CD14-positive monocyte (primary cell): ENCODE results near the gene CPSF6. TPM values are rescaled to one million over a fixed set of nuclear protein-coding genes. Genes with fewer than 3 reads are reported as not detected.

Source experiments
- DNase-seq, 3 donors: peaks; one replicate each; pipeline ENCODE4 v3.0.0-alpha.2; 2011 to 2022
- H2AFZ ChIP-seq: 2 replicates; pipeline ENCODE4 v1.6.0; 2012; ENCODE audit warnings: mild to moderate bottlenecking, low read depth, low read length, inconsistent platforms; ENCODE audit not compliant: insufficient read depth, poor library complexity, severe bottlenecking
- H3K27ac ChIP-seq, 2 donors: 1 replicate in 1 of 2; 2 replicates in 1 of 2; pipeline ENCODE4 v1.5.1; 2012 to 2013; ENCODE audit warnings: low read length in 2 of 2, control low read depth in 1 of 2, inconsistent platforms in 1 of 2, low read depth in 1 of 2, mild to moderate bottlenecking in 1 of 2
- H3K27me3 ChIP-seq, 2 donors: one replicate each; pipeline versions ENCODE4 v1.6.0 to v1.6.1; 2011 to 2013; ENCODE audit warnings: low read length in 2 of 2; ENCODE audit not compliant: control insufficient read depth in 2 of 2, insufficient read depth in 2 of 2
- H3K36me3 ChIP-seq, 2 donors: replicated peaks in 1 of 2; 1 replicate in 1 of 2; 2 replicates in 1 of 2; pipeline versions ENCODE4 v1.5.1 to v1.6.1; 2012 to 2013; ENCODE audit warnings: low read length in 2 of 2, control low read depth in 1 of 2, inconsistent platforms in 1 of 2, mild to moderate bottlenecking in 1 of 2; ENCODE audit not compliant: insufficient read depth in 2 of 2, control insufficient read depth in 1 of 2
- H3K4me1 ChIP-seq, 2 donors: 1 replicate in 1 of 2; 2 replicates in 1 of 2; pipeline versions ENCODE4 v1.5.1 to v1.6.1; 2012 to 2013; ENCODE audit warnings: low read length in 2 of 2, control low read depth in 1 of 2, inconsistent platforms in 1 of 2, mild to moderate bottlenecking in 1 of 2, moderate library complexity in 1 of 2; ENCODE audit not compliant: insufficient read depth in 2 of 2, control insufficient read depth in 1 of 2
- H3K4me2 ChIP-seq: replicated peaks from 2 replicates; pipeline ENCODE3; 2012; ENCODE audit warnings: low read length, moderate library complexity, mild to moderate bottlenecking; ENCODE audit not compliant: poor library complexity, severe bottlenecking; ENCODE audit errors: extremely low read depth
- H3K4me3 ChIP-seq, 3 experiments: fragments of 200-600 bp in 1 of 3; sonication (generic) in 1 of 3; replicated peaks in 1 of 3; 1 replicate in 2 of 3; 2 replicates in 1 of 3; pipeline ENCODE4 v1.5.1; 2011 to 2013; ENCODE audit warnings: low read length in 3 of 3, mild to moderate bottlenecking in 3 of 3, control low read depth in 2 of 3, low read depth in 2 of 3, inconsistent platforms in 1 of 3, moderate library complexity in 1 of 3
- H3K79me2 ChIP-seq: 2 replicates; pipeline ENCODE4 v1.6.0; 2012; ENCODE audit warnings: mild to moderate bottlenecking, control low read depth, inconsistent platforms, low read length, moderate library complexity; ENCODE audit not compliant: insufficient read depth
- H3K9ac ChIP-seq: 2 replicates; pipeline ENCODE4 v1.6.0; 2017; ENCODE audit warnings: low read length, mild to moderate bottlenecking; ENCODE audit not compliant: insufficient read depth, poor library complexity, severe bottlenecking
- H3K9me3 ChIP-seq, 2 donors: replicated peaks in 1 of 2; 1 replicate in 1 of 2; 2 replicates in 1 of 2; pipeline versions ENCODE4 v1.5.1 to v1.6.1; 2012 to 2013; ENCODE audit warnings: low read length in 2 of 2, control low read depth in 1 of 2; ENCODE audit not compliant: control insufficient read depth in 1 of 2, insufficient read depth in 1 of 2
- H4K20me1 ChIP-seq: 2 replicates; pipeline ENCODE4 v1.6.0; 2012; ENCODE audit warnings: mild to moderate bottlenecking, low read length, control low read depth, moderate library complexity; ENCODE audit not compliant: insufficient read depth
- H3K27ac Mint-ChIP-seq, 7 donors: one replicate each; pipeline ENCODE4 v1.8.0; 2020; ENCODE audit warnings: mild to moderate bottlenecking in 7 of 7, mixed read lengths in 7 of 7, moderate library complexity in 6 of 7, inconsistent platforms in 2 of 7
- H3K27me3 Mint-ChIP-seq, 3 donors: one replicate each; pipeline ENCODE4 v1.8.0; 2021 to 2022; ENCODE audit warnings: low read depth in 3 of 3, mild to moderate bottlenecking in 3 of 3, mixed read lengths in 3 of 3, moderate library complexity in 3 of 3, inconsistent platforms in 1 of 3
- H3K36me3 Mint-ChIP-seq, 2 donors: one replicate each; pipeline ENCODE4 v1.8.0; 2020; ENCODE audit warnings: mixed read lengths in 2 of 2, inconsistent platforms in 1 of 2, mild to moderate bottlenecking in 1 of 2
- H3K4me1 Mint-ChIP-seq: one replicate; pipeline ENCODE4 v1.8.0; 2020; ENCODE audit warnings: mild to moderate bottlenecking, mixed read lengths
- H3K4me3 Mint-ChIP-seq, 2 donors: one replicate each; pipeline ENCODE4 v1.8.0; 2020; ENCODE audit warnings: mild to moderate bottlenecking in 2 of 2, mixed read lengths in 2 of 2, moderate library complexity in 1 of 2
- H3K9me3 Mint-ChIP-seq, 7 donors: one replicate each; pipeline ENCODE4 v1.8.0; 2020 to 2022; ENCODE audit warnings: mixed read lengths in 7 of 7, mild to moderate bottlenecking in 6 of 7, moderate library complexity in 6 of 7, inconsistent platforms in 2 of 7
- CTCF ChIP-seq: fragments of 200-600 bp; IDR thresholded peaks from one replicate; pipeline ENCODE4 v1.8.0; 2022; ENCODE audit warnings: antibody characterized with exemption, mild to moderate bottlenecking
- WGBS: methylation state at CpG from one replicate; pipeline ENCODE4 v1.1.5; 2013; ENCODE audit warnings: missing lambda C conversion rate; ENCODE audit not compliant: insufficient coverage; 5-methylcytosine and 5-hydroxymethylcytosine counted together
- intact Hi-C, 2 donors: fragments of 100-400 bp; cut with micrococcal nuclease; formaldehyde crosslinking; loops; one replicate each; pipeline versions ENCODE4 v1.15.0 to v1.15.1; 2023
- polyA plus RNA-seq, 3 donors: library from polyadenylated mRNA; depleted of rRNA in 1 of 3; unstranded in 2 of 3; stranded (reverse) in 1 of 3; fragments of 300-500 nt in 2 of 3; fragments of >200 nt in 1 of 3; fragmentation: Illumina TruSeq in 2 of 3; gene quantifications; 1 replicate in 2 of 3; 2 replicates in 1 of 3; pipeline ENCODE4 v1.2.3, GENCODE V29; 2012 to 2021

The CPSF6 gene
- polyA plus RNA-seq, 3 donors, result 18.3 to 38.0 (median 35.4) TPM

GRCh38 chr12:69290545-69291277 lies 51.3 kb downstream of the CPSF6 start:
- H3K79me2 ChIP-seq, result peaks cover 57% of the 10 kb centered on the region
- H3K4me2 ChIP-seq, result peak overlapping the region; percentile 76
- Mint-ChIP-seq H3K27me3 (peaks cover 8 to 15% (median 13%) of the 10 kb centered on the region in 3 donors), H3K4me3 (peak overlapping the region; percentile 17 to 77), H3K36me3 (no peaks in the 10 kb centered on the region), H3K9me3 (peaks cover 0 to 5% (median 0%) of the 10 kb centered on the region in 7 donors), H3K4me1 (peaks cover 48% of the 10 kb centered on the region), H3K27ac (peak overlapping the region in 4 of 7 donors; percentile 43 to 69 (median 58))
- no peaks in the 10 kb centered on the region for H4K20me1 ChIP-seq
- peak overlapping the region; percentile 9 for H3K9ac ChIP-seq
- intact Hi-C loops, result loop anchor here (5.0 kb wide), 3 partner anchors 57 to 282 kb away; partner anchors contain the start of genes LYZ (in 1 of the 2) and YEATS4 (in 1 of the 2)
- H3K4me1 ChIP-seq, result peaks cover 29 to 51% of the 10 kb centered on the region in 2 donors
- peak overlapping the region in 1 of 2 donors; percentile 66 for H3K27ac ChIP-seq
- H3K27me3 ChIP-seq, result peaks cover 7 to 26% of the 10 kb centered on the region in 2 donors
- 6% methylated on average over 2 of the region's 9 CpGs for WGBS
- peak overlapping the region in 2 of 3 experiments; percentile 60 to 69 for H3K4me3 ChIP-seq
- no peaks in the 10 kb centered on the region for H3K36me3 ChIP-seq
- peak; percentile 83 to 92 (median 85) for DNase-seq
- peak; percentile 98 for TF ChIP-seq CTCF
- peak overlapping the region; percentile 41 for H2AFZ ChIP-seq
- no peaks in the 10 kb centered on the region for H3K9me3 ChIP-seq

- H3K4me3 Mint-ChIP-seq, result peak overlapping the region; percentile 21 to 77
These were observed 51.9 kb downstream of the CPSF6 start for GRCh38 chr12:69291278-69291593.

More at GRCh38 chr12:69291278-69291593, 51.9 kb downstream of the CPSF6 start:
- Mint-ChIP-seq H3K27ac (peak overlapping the region in 4 of 7 donors; percentile 36 to 69 (median 54)), H3K27me3 (peaks cover 7 to 11% (median 9%) of the 10 kb centered on the region in 3 donors), H3K4me1 (peaks cover 53% of the 10 kb centered on the region), H3K36me3 (no peaks in the 10 kb centered on the region), H3K9me3 (peaks cover 0 to 5% (median 0%) of the 10 kb centered on the region in 7 donors)
- Histone ChIP-seq H3K36me3 (no peaks in the 10 kb centered on the region), H2AFZ (peak overlapping the region; percentile 41), H3K4me2 (peak overlapping the region; percentile 76), H3K4me3 (peak overlapping the region in 2 of 3 experiments; percentile 60 to 69), H3K79me2 (peaks cover 60% of the 10 kb centered on the region), H3K27me3 (peaks cover 7 to 21% of the 10 kb centered on the region in 2 donors), H3K9ac (no peak overlapping the region), H3K4me1 (peaks cover 29 to 56% of the 10 kb centered on the region in 2 donors), H3K9me3 (no peaks in the 10 kb centered on the region), H4K20me1 (no peaks in the 10 kb centered on the region), H3K27ac (peak overlapping the region in 1 of 2 donors; percentile 66)
- no peak for DNase-seq
- intact Hi-C loops, result loop anchor here (5.0 kb wide), 3 partner anchors 56 to 281 kb away; partner anchors contain the start of genes LYZ (in 1 of the 2) and YEATS4 (in 1 of the 2)
- TF ChIP-seq CTCF, result peak; percentile 63
